ENCODE results near the gene XRCC6.

- no peak for TF ChIP-seq CTCF (optimal IDR thresholded peaks at IDR 0.05 in 1 of 3, IDR thresholded peaks at IDR 0.05 in 1 of 3, conservative IDR thresholded peaks at IDR 0.05 in 1 of 3; ENCODE audit: extremely low read depth in 1 of 3, insufficient read depth in 2 of 3, low read length in 3 of 3)
- no peak for TF ChIP-seq EZH2 (IDR thresholded peaks at IDR 0.05; ENCODE audit: low read length)
Observed at GRCh38 chr22:41709341-41709740, 88.2 kb downstream of the XRCC6 start.

All from keratinocyte (primary cell).